CD4-positive, alpha-beta T cell treated with Interleukin-10 for 1 hour (primary cell): ENCODE data around the gene FBXO9.
A peak's percentile ranks its signal among the peaks of the same experiment; 100 is the strongest.

Experiments
- DNase-seq: peaks from one replicate; pipeline ENCODE4 v3.0.0-alpha.2; 2020

Gene FBXO9

GRCh38 chr6:53095716-53096115 is 30.5 kb downstream of the FBXO9 start:
- no peak for DNase-seq

GRCh38 chr6:53100561-53100960 is 35.4 kb downstream of the FBXO9 start:
- no peak for DNase-seq

DNA sequence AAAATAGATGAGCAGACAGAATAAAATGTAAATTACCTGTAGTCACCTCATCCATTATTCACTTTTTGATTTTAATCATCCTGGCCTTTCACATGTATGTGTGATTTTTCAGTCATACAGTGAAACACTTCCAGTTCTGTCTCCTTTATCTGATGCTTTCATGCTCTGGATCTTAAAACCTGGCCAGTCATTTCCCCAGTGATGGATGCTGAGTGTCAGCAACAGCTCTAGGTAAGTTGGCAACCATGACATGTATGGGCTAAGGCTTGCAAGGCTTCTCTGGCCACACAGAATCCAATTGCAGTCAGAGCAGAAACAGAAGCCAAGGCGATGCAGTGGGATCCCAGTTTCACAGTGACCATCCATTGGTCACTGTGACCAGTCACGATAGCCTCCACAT is 35.8 kb downstream of the FBXO9 start:
- DNase-seq = no peak

DNA sequence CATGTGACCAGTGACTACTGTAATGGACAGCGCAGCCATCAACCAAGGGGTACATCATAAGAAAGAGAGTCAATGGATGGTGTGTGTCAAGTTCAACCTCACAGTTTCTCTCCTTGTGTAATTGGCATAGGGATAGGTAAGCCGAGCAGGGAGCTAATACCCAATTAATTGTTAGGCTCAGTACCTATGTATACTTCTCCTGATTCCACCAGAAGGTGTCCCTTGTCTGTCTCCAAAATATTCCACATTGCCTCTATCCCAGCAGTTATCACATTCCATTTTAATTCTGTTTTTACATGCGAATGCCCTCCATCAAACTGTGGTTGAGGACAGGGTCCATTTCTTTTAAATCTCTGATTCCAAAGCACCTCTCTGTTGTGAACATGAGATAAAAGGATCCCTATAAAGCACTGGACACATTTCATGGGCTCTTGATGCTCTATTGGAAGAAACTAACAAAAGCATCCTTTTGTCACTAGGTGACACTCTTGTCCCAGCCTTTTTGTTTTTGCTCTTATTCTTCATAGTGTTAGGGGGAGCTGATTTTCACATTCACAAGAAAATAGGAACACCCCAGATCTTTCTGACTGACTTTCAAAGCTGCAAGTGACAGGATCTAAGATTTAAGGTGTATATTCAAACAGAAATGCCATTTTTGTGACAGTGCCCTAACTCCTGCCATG is 38.9 kb downstream of the FBXO9 start:
- DNase-seq = peak; percentile 5

DNA sequence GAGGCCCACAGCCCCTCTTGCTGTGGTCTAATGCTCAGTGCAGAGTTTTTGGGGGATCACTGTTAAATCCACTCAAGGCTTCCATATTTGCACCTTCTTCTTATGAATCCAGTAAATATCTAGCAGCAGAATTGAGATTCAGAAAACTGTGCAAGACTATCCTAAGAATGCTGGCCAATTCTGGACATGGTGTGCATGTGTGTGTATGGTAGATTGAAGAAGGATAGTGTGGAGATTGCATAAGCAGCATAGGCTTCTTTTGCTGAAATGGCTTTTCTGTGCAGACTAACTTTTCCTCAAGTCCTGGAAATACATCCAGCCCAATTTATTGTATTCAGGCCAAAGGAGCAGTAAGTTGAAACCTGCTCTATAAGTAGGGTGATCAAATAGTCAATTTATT is 39.7 kb downstream of the FBXO9 start:
- DNase-seq = no peak

- DNase-seq = no peak
Measured at GRCh38 chr6:53107091-53107490, 41.9 kb downstream of the FBXO9 start.

DNA sequence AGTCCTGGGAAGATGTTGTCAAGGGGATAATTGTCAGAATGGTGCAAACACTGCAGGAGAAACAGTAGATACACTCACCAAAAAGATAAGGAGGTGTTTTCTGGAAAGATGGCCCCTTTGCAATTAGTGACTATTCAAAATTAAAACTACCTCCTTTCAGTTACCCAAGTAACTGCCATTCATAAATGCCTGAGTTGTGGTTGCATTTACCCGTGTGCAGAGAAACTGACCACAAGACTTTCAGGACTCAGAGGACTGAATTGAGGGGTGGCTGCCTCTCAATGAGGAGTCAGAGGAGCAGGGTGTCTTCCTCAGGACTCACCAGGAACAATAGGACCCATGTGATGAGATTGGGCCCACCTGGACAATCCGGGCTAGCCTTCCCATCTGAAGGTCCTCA is 44.4 kb downstream of the FBXO9 start:
- no peak for DNase-seq

- no peak for DNase-seq
Measured at GRCh38 chr6:53111865-53112264, 46.7 kb downstream of the FBXO9 start.

DNA sequence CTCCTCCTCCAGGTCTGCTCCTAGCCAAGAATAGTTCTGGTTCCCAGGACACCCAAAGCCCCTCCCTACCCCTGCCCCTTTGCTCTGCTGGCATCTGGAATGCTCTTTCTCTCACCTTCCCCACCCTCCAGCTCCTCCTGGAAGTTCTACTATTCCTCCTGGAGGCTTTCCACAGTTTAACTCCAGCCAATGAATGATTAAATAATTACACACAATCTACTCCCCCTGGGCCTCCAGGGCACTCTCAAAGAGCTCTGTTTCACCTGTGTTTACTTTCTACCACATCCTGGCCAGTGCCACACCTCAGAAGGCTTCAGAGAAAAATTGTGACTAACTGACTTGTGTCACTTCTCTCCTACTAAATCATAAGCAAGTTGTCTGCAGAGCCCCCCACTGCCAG is 47.2 kb downstream of the FBXO9 start:
- DNase-seq = no peak

GRCh38 chr6:53112871-53113270 is 47.7 kb downstream of the FBXO9 start:
- no peak for DNase-seq

DNA sequence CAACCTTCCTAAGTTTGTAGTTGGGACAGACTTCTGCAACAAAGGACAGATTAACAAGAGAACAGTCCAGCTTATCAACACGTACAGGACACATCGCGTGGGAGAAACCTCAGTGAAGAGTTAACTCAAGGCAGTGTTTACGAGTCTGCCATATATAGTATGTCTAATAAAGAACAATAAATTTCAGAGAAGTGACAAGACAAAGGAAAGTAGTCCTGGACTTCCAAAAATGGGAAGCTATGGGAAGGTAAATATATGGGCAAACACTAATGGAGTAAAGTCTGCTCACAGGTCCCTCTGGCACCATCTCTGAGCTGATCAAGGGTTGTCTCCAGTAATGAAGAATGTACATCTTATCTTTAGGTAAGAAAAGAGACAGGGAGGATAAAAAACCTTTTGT is 48.5 kb downstream of the FBXO9 start:
- DNase-seq = no peak

DNA sequence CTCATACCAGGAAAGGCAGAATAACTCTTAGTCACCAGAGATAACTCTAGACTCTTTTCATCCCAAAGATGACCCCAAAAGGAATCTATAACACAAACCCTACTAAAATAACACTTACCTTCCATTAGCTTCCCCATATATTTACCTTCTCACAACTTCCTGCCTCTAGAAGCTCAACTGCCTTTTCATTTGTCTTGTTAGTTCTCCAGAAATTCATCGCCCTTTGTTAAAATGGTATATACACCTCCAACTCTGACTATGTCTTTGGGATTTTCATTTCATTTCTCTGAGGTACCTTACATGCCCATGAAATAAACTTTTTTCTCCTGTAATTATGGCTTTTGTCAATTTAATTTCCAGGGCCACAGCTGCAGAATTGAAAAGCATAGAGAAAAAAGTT is 49.9 kb downstream of the FBXO9 start:
- DNase-seq = no peak

- no peak for DNase-seq
Measured at GRCh38 chr6:53115741-53116140, 50.5 kb downstream of the FBXO9 start.

DNA sequence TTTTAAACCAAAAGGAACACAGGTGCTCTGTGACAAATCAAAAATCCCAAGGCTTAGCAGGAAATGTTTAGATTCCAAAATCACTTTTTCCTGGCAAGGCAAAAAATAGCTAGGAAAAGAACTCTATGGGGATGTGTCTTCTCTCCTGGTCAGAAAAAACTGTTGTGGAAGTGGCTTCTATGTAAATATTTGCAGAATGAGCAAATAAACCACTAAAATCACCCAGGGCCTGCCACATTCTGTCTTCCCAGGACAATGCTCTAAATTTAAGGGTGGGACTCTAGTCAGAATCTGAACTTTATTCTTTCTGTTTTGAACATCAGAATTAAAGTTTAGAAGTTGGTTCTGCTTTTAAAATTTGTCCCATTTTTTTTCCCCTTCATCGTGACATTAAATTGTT is 54.1 kb downstream of the FBXO9 start:
- no peak for DNase-seq

DNA sequence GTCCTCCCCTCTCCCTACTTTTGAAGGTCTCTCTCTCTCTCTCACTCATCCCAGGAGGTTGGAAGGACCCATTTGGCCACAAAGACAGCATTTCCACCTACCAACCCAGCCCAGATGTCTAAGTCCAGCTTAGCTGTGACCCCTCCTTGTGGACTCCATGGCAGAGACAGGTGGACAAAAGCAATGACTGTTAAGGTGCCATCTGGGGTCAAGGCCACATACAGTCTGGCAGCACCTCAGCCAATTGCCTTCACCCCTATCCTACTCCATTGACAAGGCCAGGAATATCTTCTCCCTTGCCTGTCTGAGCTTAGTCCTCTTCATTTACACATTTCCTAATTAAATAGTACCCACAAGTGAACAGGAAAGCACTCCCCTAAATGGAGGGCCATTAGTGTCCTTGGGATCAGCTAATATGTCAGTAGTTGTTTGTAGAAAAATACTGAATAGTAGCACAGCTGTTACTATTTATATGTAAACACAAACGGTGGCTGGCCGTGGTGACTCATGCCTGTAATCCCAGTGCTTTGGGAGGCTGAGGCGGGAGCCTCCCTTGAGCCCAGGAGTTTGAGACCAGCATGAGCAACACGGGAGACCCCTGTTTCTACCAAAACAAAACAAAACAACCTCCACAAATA is 54.7 kb downstream of the FBXO9 start:
- no peak for DNase-seq

GRCh38 chr6:53124131-53124800 is 59.1 kb downstream of the FBXO9 start:
- DNase-seq = no peak

GRCh38 chr6:53125276-53125675 is 60.1 kb downstream of the FBXO9 start:
- DNase-seq = no peak

GRCh38 chr6:53128842-53129241 is 63.6 kb downstream of the FBXO9 start:
- DNase-seq = no peak

GRCh38 chr6:53130569-53131290 is 65.5 kb downstream of the FBXO9 start:
- DNase-seq = no peak

- no peak for DNase-seq
Measured at GRCh38 chr6:53133961-53134360, 68.8 kb downstream of the FBXO9 start.

DNA sequence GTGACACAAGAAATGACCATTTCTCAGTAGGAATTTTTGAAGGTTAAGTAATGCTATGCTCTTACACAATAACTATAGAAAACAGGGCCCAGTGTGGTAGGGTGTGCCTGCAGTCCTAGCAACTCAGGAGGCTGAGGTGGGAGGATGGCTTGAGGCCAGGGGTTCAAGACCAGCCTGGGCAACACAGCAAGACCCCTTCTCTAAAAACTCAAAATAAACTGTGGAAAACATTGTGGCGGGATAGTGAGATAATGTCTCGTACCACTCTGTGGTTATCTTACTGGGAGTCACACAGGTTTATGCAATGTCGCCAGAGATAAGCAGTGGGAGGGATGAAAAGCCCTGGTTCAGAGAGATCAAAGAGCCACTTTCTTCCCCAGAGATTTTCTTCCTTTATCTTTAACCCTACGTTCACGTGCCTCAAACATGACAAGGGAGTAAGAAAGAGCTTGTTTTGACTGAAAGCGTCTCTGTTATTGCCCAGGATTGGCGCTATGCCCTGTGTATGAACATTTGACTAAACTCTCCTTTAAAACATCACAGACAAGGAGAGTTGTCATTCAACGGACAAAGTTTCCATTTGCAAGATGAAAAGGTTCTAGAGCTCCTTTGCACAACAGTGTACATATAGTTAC is 69.5 kb downstream of the FBXO9 start:
- no peak for DNase-seq

- no peak for DNase-seq
Measured at GRCh38 chr6:53136000-53136609, 70.9 kb downstream of the FBXO9 start.
